Measurements from ENCODE around the gene SNPH.

SNPH gene

DNA sequence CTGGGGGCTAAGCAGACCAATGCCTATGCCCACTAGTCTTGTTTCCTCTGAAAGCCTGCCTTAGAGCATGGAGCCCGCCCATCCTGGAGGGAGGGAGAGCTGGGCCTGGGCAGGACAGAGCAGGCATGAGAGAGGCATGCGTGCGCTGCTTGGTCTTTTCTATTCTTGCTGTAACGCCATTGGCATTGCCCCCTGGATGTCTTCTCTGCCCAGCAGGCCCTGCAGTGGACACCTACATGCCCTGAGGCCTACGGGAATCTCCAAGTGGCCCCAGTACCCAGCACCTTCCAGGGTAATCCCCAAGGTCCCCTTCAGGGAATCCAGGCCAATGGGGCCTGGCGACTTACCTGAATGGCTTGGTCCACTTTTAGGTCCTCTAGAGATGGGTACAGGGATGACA is 53.9 kb downstream of the SNPH start:
- DNase-seq (ENCODE audit: low read depth), result no peak
- H3K4me3 ChIP-seq (ENCODE audit: low read depth, low read length), result no peak overlapping the region

DNA sequence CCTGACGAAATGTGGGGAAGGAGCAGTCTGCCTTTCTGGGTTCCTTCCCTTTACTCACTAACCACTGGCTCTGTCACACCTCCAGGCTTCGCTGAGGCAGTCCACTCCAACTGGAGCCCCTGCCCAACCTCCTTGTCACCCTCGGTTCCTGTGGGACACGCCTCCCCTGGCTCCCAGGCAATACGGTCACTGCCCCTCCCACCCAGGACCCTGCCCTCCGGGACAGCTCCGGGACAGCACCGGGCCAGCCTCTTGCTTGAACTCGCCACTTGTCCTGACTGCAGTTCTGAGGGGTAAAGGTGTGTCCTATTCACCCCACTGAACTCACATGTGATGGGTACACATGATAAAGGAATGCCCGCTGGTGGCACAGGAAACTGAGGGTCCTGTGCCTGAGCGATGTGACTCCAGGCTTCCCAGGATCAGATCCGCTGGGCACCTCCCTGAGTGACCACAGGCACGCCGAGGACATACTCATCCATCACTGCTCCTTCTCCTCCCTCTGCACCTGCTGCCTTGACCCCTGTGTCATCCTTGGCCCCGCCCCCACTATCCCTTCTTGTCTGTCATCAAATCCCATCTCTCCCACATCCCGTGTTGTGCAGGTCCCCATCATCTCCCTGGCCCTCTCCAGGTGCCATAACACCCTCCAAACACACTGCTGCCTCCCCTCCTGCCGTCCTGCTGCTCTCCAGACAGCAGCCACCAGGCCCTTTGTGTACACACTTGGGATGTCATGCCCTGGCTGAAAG is 55.0 kb downstream of the SNPH start:
- DNase-seq (ENCODE audit: low read depth), result no peak
- H3K4me3 ChIP-seq (ENCODE audit: low read depth, low read length), result no peak overlapping the region

DNA sequence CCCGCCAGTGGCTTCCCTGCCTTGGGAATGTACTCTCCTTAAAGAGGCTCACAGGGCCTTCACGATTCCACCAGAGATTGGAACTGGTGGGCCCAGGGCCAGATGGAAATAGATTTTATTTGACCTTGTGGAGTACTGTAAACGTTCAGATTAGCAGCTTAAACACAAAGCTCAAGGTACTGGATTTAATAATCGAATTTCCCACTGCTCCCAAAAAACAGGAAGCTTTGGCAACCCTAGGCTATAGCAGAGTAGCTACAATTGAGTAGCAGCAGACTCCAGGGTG is 55.5 kb downstream of the SNPH start:
- DNase-seq (ENCODE audit: low read depth), result no peak
- no peak overlapping the region for H3K4me3 ChIP-seq (ENCODE audit: low read depth, low read length)

DNA sequence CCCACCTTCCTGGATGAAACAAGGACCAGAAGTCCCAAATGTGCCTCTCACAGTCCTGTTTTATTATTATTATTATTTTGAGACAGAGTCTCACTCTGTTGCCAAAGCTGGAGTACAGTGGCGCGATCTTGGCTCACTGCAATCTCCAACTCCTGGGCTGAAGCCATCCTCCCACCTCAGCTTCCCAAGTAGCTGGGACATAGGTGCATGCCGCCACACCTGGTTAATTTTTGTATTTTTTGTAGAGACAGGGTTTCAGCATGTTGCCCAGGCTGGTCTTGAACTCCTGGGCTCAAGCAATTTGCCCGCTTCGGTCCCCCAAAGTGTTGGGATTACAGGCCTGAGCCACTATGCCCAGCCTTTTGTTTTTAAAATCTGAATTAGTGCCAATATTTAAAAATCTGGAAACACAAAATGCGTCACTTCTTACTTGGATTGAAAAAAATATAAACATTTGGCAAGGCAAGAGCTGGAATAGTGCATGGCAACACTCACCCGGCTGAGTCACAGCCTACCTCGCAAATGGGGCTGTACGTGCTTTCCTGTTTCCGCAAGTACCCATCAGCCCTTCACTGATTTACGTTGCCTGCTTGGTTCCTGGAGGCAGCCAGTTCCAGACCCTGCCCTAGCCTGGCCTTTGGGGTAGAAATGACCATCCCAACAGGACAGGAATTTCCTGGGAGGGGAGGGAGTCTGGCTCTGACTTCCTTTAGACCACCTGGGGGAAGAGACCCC is 56.6 kb downstream of the SNPH start:
- DNase-seq (ENCODE audit: low read depth), result peak; percentile 98

DNA sequence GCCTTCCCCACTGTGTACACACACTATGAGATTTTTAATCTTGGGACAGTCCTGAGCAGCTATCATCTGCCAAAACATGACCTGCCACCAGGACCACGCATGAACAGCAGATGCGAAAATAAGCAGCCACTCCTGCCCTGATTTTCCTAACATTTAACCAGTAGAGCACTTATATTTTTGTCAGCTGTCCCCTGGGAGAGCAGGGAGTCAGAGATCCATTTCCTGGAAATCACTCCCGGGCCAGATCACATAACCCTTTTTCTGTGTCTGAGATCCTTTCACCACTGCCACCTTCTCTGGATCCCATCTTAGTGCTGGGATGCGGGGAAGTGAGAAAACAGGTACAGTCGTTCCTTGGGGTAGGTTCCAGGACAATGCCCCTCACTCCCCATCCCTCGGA is 57.2 kb downstream of the SNPH start:
- no peak for DNase-seq (ENCODE audit: low read depth)
- H3K4me3 ChIP-seq (ENCODE audit: low read depth, low read length), result no peak overlapping the region

More for the DNA sequence above, 56.6 kb downstream of the SNPH start:
- no peak overlapping the region for H3K4me3 ChIP-seq (ENCODE audit: low read depth, low read length)

DNA sequence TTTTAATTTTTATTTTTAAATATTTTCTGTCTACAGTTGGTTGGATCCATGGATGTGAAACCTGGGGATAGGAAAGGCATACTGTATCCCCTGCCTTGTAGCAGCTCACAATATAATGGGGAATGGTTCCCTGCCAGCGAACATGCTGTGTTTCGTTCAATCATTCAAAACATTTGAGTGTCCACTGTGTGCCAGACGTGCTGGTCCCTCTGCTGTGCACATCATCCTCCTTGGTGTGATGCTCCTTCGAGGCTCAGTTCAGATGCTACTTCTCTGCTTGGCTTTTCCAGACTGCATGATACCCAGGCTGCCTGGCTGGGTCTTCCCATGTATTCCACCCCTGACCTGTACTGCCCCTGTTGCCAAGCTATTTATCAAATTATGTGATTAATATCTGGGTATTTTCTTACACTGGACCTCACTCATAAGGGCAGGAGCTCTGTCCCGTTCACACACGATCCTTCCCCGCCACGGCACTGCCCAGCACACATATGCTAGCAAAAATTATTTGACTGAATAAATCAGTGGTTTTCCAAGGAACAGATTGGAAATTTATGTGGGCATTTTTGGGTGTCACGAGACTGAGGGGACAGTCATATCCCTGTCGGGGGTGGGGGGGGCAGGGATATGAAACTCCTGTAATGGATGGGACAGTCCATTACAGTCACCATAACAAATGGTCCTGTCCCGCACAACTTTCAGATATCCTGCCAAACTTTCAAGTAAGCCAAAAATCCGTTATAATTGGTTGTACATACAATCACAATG is 57.9 kb downstream of the SNPH start:
- no peak overlapping the region for H3K4me3 ChIP-seq (ENCODE audit: low read depth, low read length)
- no peak for DNase-seq (ENCODE audit: low read depth)

DNA sequence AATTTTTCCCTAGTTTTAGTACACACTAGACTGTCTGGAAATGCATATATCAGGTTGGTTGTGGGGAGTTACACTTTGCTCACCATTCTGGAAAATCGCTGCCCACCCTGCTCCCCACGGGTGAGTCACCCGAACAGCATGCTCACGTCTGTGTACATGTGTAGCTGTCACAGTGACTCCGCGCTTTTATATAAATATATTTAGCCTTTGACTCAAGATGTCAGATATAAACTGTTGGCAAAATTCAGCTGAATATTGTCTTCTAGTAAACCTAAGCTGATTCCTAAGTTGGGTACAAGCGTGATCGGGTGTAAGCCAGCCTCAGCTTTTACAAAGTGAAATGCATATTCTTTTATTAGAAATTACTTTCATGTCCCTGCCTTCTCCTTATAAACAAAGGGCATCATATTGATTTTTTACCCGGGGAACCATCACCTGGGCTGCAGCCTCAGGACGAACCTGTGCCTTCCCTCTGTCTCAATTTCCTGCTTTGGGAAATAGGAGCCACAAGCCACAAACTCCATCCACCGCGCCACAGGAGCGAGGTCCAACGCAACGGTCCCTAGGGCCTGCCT is 58.6 kb downstream of the SNPH start:
- peak; percentile 85 for DNase-seq (ENCODE audit: low read depth)
- peak overlapping the region; percentile 76 for H3K4me3 ChIP-seq (ENCODE audit: low read depth, low read length)

DNA sequence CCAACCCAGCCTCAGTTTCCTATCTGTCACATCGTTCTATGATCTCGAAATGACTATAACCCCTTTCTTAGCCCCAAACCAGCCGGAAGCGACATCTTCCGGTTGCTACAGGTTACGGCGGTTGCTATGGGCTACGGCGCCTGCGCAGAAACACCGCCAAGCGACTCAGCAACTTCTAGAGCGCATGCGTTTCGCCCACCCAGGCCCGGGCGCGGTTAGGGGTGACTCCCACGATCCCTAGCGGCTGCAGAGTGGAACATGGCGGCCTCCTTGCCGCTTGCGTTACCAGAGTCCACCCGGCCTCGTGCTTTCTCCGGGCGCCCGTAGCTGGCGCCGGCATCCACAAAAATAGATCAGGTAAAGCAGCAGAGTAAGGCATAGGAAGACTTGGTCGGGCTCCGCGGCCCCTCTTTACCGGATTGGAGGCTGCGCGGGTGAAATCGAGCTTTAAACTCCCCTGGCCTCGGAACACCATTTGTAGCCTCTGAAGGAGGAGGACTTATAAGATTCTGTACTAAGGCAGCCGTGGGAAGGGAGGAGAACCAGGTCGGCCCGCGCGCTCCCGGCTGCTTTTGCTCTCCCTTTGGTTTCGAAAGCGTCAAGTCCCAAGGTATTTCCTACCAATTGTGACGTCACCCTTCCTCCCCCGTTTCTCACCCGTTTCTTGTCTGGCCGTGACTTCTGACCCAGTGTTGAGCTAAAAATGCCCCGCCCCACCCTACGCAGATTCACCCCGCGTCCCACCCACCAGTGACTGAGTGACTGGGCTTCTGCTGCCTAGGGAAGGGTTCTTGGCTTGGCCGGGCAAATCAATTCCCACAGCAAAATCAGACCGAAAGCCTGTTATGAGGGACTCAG is 59.3 kb downstream of the SNPH start:
- DNase-seq (ENCODE audit: low read depth), result peak; percentile 97
- peak overlapping the region; percentile 76 for H3K4me3 ChIP-seq (ENCODE audit: low read depth, low read length)

DNA sequence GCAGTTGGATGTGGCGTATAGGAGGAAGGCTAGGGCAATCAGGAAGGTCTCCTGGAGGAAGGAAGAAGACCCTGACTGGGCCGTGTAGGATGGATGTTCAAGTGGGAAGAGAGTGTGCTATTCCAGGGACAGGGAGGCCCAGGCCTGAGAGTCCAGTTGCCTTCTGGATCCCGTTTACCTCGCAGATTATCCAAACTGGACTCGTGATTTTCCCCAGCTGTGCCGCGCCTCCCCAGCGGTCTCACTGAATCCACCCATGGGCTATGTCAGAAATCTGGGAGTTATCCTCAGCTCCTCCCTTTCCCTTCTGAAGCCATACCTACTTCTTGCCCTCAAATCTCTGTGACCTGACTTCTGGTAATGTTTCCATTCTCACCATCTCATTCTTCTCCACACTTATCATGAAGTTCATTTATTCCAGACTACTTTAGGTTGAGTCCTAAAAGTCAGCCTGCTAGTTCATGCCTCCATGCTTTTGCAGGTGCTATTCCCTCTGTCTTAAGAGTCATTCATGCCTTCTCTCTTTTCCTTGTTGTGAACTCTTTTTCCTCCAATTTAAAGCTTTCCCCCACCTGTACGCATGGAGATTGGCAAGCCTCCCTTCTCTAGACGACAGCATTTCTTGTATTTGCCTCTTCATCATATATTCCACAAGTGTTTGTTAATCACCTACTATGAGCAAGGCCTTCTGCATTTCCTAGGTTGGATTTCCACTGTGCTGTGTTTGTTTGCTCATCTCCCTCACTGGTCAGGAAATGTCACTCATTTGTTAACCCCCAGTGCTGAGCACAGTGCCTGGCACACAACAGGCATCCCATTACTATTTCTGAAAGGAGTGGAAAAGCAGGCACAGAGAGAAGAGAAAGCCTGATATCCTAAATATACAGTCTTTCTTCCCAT is 60.2 kb downstream of the SNPH start:
- H3K4me3 ChIP-seq (ENCODE audit: low read depth, low read length), result peak overlapping the region; percentile 76
- no peak for DNase-seq (ENCODE audit: low read depth)

DNA sequence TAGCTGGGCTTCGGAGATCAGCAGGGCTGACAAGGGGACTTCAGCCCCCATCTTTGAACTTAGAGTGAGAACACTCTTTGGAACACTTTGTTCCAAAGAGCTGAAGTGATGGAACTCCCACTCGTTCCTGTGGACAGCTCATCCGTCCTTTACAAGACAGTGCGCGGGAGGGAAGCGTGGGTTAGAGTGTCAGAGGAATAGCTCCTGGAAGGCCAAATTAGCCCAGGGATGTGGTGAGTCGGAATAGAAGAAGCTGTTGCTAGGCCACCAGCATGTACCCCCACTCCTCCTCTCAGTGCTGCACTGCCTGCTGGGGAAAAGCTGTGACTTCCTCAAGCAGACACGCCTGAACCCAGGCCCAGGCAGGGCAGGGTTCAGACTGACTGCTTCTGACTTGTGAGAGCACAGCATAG is 61.2 kb downstream of the SNPH start:
- DNase-seq (ENCODE audit: low read depth), result peak; percentile 96
- H3K4me3 ChIP-seq (ENCODE audit: low read depth, low read length), result no peak overlapping the region

DNA sequence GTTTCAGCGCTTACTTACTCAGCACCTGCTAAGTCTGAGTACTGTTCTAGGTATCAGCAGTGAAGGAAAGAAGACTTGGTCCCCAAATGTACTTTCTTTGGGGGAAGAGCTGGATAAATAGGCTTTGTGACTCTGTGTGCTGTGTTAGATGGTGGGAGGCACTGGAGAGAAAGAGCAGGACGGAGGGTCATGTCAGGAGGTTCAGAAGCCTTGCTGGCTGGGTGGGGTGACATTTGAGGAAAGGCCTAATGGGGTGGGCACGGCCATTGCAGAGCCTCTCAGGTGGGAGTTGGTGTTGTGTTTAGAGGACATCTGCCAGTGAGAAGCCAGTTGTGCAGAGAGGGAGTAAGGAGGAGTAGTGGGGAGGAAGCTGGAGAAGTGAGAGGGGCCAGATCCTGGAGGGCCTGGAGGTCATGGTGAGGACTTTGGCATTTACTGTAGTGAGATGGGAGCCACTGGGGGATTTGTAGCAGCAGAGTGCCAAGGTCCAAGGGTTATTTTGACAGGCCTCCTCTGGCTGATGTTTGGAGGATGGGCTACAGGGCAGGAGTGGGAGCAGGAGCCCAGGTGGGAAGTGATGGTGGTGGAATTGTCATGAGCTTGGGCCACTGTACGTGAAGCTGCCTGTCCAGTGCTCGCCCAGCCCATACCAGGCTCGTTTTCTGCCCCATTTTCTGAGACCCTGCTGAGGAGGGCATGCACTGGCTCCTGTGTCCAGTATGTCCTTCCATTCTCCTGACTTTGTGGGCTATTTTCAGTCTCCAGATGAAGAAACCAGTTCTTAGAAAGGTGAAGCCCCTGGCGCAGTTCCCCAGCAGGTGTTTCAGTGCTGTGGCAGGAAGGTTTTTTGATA is 62.0 kb downstream of the SNPH start:
- H3K4me3 ChIP-seq (ENCODE audit: low read depth, low read length), result no peak overlapping the region
- DNase-seq (ENCODE audit: low read depth), result no peak

DNA sequence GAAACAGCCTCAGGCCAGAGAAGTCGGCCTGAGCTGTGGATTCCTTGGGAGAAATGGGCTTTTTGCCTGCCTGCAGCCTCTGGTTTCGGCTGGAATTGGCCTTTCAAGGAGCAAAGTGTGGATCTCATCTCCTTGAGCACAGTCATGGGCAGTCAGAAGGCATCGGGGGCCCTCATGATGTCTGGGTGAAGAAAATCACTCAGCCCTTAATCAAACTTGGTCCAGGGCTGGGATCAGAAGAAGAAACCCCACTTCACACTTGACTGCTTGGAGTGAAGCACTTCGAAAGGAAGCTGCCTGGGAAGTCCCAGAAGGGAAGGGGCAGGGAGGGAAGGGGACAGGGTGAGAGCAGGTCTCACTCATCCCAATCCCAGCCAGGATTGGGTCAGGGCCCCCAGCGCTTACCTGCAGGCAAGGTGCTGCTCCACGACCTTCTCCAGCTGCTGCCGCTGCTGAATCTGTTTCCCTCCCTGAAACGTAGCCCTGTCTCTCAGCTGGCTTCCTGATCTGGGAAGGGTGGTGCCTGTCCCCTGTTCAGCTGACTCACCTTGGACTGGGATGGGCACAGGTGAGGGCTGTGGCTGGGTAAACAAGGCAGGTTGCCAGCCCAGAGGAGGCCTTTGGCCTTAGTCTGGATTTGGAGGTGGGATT is 62.7 kb downstream of the SNPH start, which contains the start of gene SDCBP2:
Gene SDCBP2, minus strand, starts transcription at position 460 of the 651 bp plus-strand sequence. CDS start 8,723 bp downstream, outside the sequence.
- no peak within 1 kb of the TSS for H3K4me3 ChIP-seq (ENCODE audit: low read depth, low read length)

DNA sequence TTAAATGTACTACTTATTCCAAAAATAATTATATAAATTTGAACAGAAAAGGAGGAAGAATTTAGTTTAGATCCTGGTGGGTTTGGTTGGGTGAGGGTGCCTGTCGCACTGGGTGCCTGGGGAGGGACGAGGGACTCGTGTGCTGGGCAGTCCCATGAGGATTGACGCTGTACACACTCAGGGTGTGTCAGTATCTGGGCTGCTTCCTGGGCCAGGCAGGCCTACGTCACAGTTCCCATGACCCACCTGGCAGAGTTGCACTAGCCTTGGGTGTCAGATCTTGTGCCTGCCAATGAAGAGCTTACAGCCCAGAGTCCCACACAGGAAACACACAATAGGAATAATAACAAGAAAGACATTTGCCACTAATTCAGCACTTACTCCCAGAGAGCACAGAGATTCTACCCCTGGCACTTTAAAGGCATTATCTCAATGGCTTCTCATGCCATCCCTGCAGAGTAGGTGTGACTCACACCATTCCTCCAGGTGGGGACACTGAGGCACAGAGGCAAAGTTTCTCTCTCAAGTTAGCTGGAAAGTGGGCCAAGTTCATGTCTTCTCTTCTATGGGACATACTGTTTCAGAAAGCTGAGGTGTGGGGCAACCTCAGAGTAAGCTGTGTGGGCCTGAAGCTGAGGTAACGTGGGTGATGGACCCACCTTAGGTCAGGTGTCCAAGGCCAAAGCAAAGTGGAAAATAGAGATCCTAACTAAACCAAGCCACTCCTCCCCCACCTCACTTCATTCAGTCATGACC is 64.2 kb downstream of the SNPH start:
- no peak overlapping the region for H3K4me3 ChIP-seq (ENCODE audit: low read depth, low read length)
- no peak for DNase-seq (ENCODE audit: low read depth)

More for the DNA sequence above, 62.7 kb downstream of the SNPH start, which contains the start of gene SDCBP2:
- no peak for DNase-seq (ENCODE audit: low read depth)

DNA sequence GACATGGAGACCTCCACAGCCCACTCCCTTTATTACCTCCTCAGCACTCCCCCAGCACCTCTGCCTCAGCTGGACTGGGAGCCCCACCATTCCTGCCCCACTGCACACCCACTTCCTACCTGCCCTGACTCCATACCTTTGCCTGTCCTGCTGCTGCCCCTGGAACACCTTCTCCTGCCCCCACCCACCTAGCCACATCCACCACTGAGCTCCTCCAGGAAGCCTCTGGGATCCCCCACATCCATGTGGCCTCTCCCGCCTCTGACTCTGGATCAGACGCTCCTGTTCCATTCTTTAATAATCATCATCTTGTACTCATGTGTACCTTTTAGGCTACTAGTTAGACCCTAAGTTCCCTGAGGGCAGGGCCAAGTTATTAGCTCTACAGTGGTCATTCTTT is 65.0 kb downstream of the SNPH start:
- DNase-seq (ENCODE audit: low read depth), result no peak

DNA sequence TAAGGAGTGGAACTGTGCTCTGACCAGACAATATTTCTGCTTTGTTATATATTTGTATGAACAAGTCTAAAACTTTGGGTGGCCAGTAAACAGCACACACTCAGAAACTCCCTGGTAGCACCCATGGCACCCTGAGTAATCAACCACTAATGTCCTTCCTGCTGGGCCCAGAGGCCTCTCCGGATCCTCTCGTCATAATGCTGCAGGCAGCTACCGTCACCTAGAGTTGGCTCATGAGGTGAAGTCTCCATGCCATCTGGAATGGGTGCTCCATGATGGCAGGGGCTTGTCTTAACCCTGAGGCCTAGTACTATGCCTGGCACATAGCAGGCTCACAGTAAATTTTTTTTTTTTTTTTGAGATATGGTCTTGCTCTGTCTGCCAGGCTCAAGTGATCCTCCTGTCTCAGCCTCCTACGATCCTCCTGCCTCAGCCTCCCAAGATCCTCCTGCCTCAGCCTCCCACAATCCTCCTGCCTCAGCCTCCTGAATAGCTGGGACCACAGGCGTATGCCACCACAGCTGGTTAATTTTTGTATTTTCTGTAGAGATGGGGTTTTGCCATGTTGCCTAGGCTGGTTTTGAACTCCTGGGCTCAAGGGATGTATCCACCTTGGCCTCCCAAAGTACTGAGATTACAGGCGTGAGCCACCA is 65.8 kb downstream of the SNPH start:
- DNase-seq (ENCODE audit: low read depth), result no peak

More for the DNA sequence above, 65.0 kb downstream of the SNPH start:
- no peak overlapping the region for H3K4me3 ChIP-seq (ENCODE audit: low read depth, low read length)

More for the DNA sequence above, 65.8 kb downstream of the SNPH start:
- no peak overlapping the region for H3K4me3 ChIP-seq (ENCODE audit: low read depth, low read length)
